Naive thymus-derived CD8-positive, alpha-beta T cell (primary cell): Measurements from ENCODE around the gene EHMT1. TPM values are rescaled to one million over a fixed set of nuclear protein-coding genes. Genes with fewer than 3 reads are reported as not detected.
A peak's percentile ranks its signal among the peaks of the same experiment; 100 is the strongest.

Experiments used
- ATAC-seq, 2 donors: fragments of 150-1000 bp; cut with Tn5 transposase in 1 of 2; sonication (Bioruptor Pico), chemical (Tn5 transposase) in 1 of 2; 1 replicate in 1 of 2; 2 replicates in 1 of 2; pipeline ENCODE4 v1.10.0; 2021; ENCODE audit warnings: mild to moderate bottlenecking in 2 of 2, moderate library complexity in 2 of 2
- POLR2A ChIA-PET: fragments of 350-600 bp; sonication (Branson Sonifier 250); formaldehyde crosslinking; loops from one replicate; lab custom pipeline; 2021; ENCODE audit warnings: antibody characterized with exemption; lab: Charles Lee
- DNase-seq, 10 donors: peaks; one replicate each; pipeline versions ENCODE4 v3.0.0 to v3.0.0-alpha.2; 2020 to 2022
- H3K27ac Mint-ChIP-seq, 10 donors: one replicate each; pipeline ENCODE4 v1.8.0; 2020 to 2022; ENCODE audit warnings: mild to moderate bottlenecking in 10 of 10, mixed read lengths in 10 of 10, moderate library complexity in 4 of 10, inconsistent platforms in 1 of 10
- H3K27me3 Mint-ChIP-seq, 5 donors: one replicate each; pipeline ENCODE4 v1.8.0; 2021 to 2022; ENCODE audit warnings: mixed read lengths in 5 of 5
- H3K36me3 Mint-ChIP-seq, 3 donors: one replicate each; pipeline ENCODE4 v1.8.0; 2020 to 2022; ENCODE audit warnings: mixed read lengths in 3 of 3, mild to moderate bottlenecking in 2 of 3, inconsistent platforms in 1 of 3
- H3K4me1 Mint-ChIP-seq, 4 donors: one replicate each; pipeline ENCODE4 v1.8.0; 2021 to 2022; ENCODE audit warnings: mixed read lengths in 4 of 4
- H3K4me3 Mint-ChIP-seq, 10 donors: one replicate each; pipeline ENCODE4 v1.8.0; 2020 to 2022; ENCODE audit warnings: mild to moderate bottlenecking in 10 of 10, mixed read lengths in 10 of 10, moderate library complexity in 6 of 10, inconsistent platforms in 1 of 10
- H3K9me3 Mint-ChIP-seq, 9 donors: one replicate each; pipeline ENCODE4 v1.8.0; 2020 to 2022; ENCODE audit warnings: mixed read lengths in 9 of 9, mild to moderate bottlenecking in 3 of 9, inconsistent platforms in 1 of 9, moderate library complexity in 1 of 9
- polyA plus RNA-seq, 3 donors: library from polyadenylated mRNA; unstranded; fragments of 300-500 nt; fragmentation: Illumina TruSeq; gene quantifications; one replicate each; pipeline ENCODE4 v1.2.3, GENCODE V29; 2021
- total RNA-seq, 8 experiments: library from RNA in 2 of 8; stranded (reverse) in 2 of 8; gene quantifications; one replicate each; pipeline ENCODE4 v1.2.3 and lab custom pipeline; 2021 to 2026

The EHMT1 gene
- total and polyA plus RNA-seq, 5 experiments from 2014 or later: 20.9 to 113 (median 34.4) TPM

- H3K27ac Mint-ChIP-seq: peak overlapping the region; percentile 88 to 93 (median 91)
- POLR2A ChIA-PET: no interaction called here
- ATAC-seq (peak; percentile 83 to 84), DNase-seq (peak in 3 of 10 donors; percentile 18 to 24 (median 23))
- no peaks in the 10 kb centered on the region for H3K27me3 Mint-ChIP-seq
- peaks cover 3 to 39% (median 9%) of the 10 kb centered on the region in 3 donors for H3K36me3 Mint-ChIP-seq
- H3K4me1 Mint-ChIP-seq: peaks cover 22 to 66% (median 62%) of the 10 kb centered on the region in 4 donors
- H3K9me3 Mint-ChIP-seq: no peaks in the 10 kb centered on the region
- H3K4me3 Mint-ChIP-seq: peak overlapping the region; percentile 76 to 88 (median 82)
Measured at GRCh38 chr9:137639303-137640051, 20.7 kb downstream of the EHMT1 start.

GRCh38 chr9:137640862-137641261 is 22.1 kb downstream of the EHMT1 start:
- Mint-ChIP-seq H3K9me3 (no peaks in the 10 kb centered on the region), H3K4me3 (peak overlapping the region in 8 of 10 donors; percentile 0 to 58 (median 24)), H3K4me1 (peaks cover 22 to 72% (median 64%) of the 10 kb centered on the region in 4 donors), H3K27me3 (no peaks in the 10 kb centered on the region), H3K36me3 (peaks cover 3 to 40% (median 12%) of the 10 kb centered on the region in 3 donors), H3K27ac (peak overlapping the region in 9 of 10 donors; percentile 36 to 93 (median 80))
- DNase-seq: no peak
- POLR2A ChIA-PET: no interaction called here
- no peak for ATAC-seq

GRCh38 chr9:137642118-137642601 is 23.4 kb downstream of the EHMT1 start:
- Mint-ChIP-seq H3K36me3 (peaks cover 3 to 44% (median 12%) of the 10 kb centered on the region in 3 donors), H3K27me3 (no peaks in the 10 kb centered on the region), H3K4me1 (peaks cover 31 to 76% (median 68%) of the 10 kb centered on the region in 4 donors), H3K9me3 (no peaks in the 10 kb centered on the region), H3K4me3 (peak overlapping the region in 2 of 10 donors; percentile 33 to 43), H3K27ac (peak overlapping the region in 4 of 10 donors; percentile 33 to 93 (median 66))
- ATAC-seq (no peak), DNase-seq (no peak)
- POLR2A ChIA-PET: interaction anchor here (0.5 to 1.0 kb wide), 2 partner anchors 8 to 9 kb away, joined by 3 read pairs; no protein-coding TSS in a partner anchor

- Mint-ChIP-seq H3K4me3 (no peak overlapping the region), H3K9me3 (no peaks in the 10 kb centered on the region), H3K27me3 (no peaks in the 10 kb centered on the region), H3K27ac (peak overlapping the region in 2 of 10 donors; percentile 31 to 82), H3K4me1 (peaks cover 34 to 77% (median 71%) of the 10 kb centered on the region in 4 donors), H3K36me3 (peaks cover 3 to 46% (median 11%) of the 10 kb centered on the region in 3 donors)
- POLR2A ChIA-PET: no interaction called here
- DNase-seq (no peak), ATAC-seq (no peak)
Measured at GRCh38 chr9:137642892-137643291, 24.1 kb downstream of the EHMT1 start.

- POLR2A ChIA-PET: interaction anchor here (0.7 kb wide), 1 partner anchor 15 kb away, joined by 3 read pairs; no protein-coding TSS in a partner anchor
Measured at GRCh38 chr9:137643921-137644320, 25.1 kb downstream of the EHMT1 start.

GRCh38 chr9:137645211-137645610 is 26.4 kb downstream of the EHMT1 start:
- no peaks in the 10 kb centered on the region for H3K27me3 Mint-ChIP-seq
- peaks cover 34 to 76% (median 70%) of the 10 kb centered on the region in 4 donors for H3K4me1 Mint-ChIP-seq
- H3K36me3 Mint-ChIP-seq: peaks cover 3 to 62% (median 13%) of the 10 kb centered on the region in 3 donors
- H3K4me3 Mint-ChIP-seq: no peak overlapping the region
- H3K27ac Mint-ChIP-seq: peak overlapping the region in 3 of 10 donors; percentile 8 to 15 (median 9)
- POLR2A ChIA-PET: no interaction called here
- H3K9me3 Mint-ChIP-seq: no peaks in the 10 kb centered on the region
- DNase-seq (no peak), ATAC-seq (no peak)

More at GRCh38 chr9:137643921-137644320, 25.1 kb downstream of the EHMT1 start:
- H3K27me3 Mint-ChIP-seq: no peaks in the 10 kb centered on the region
- peak overlapping the region in 3 of 10 donors; percentile 63 to 77 (median 71) for H3K27ac Mint-ChIP-seq
- H3K9me3 Mint-ChIP-seq: no peaks in the 10 kb centered on the region
- ATAC-seq (no peak), DNase-seq (no peak)
- peaks cover 36 to 77% (median 71%) of the 10 kb centered on the region in 4 donors for H3K4me1 Mint-ChIP-seq
- H3K36me3 Mint-ChIP-seq: peaks cover 3 to 56% (median 13%) of the 10 kb centered on the region in 3 donors
- H3K4me3 Mint-ChIP-seq: no peak overlapping the region

- peaks cover 32 to 76% (median 63%) of the 10 kb centered on the region in 4 donors for H3K4me1 Mint-ChIP-seq
- H3K4me3 Mint-ChIP-seq: peak overlapping the region in 1 of 10 donors; percentile 67
- H3K9me3 Mint-ChIP-seq: no peaks in the 10 kb centered on the region
- DNase-seq (no peak), ATAC-seq (no peak)
- POLR2A ChIA-PET: no interaction called here
- H3K27ac Mint-ChIP-seq: peak overlapping the region in 8 of 10 donors; percentile 15 to 91 (median 74)
- H3K36me3 Mint-ChIP-seq: peaks cover 3 to 68% (median 17%) of the 10 kb centered on the region in 3 donors
- H3K27me3 Mint-ChIP-seq: no peaks in the 10 kb centered on the region
Measured at GRCh38 chr9:137646341-137646740, 27.5 kb downstream of the EHMT1 start.

GRCh38 chr9:137647096-137647714 is 28.4 kb downstream of the EHMT1 start:
- ATAC-seq: peak; percentile 75 to 79
- Mint-ChIP-seq H3K4me3 (peak overlapping the region in 9 of 10 donors; percentile 16 to 80 (median 50)), H3K27me3 (no peaks in the 10 kb centered on the region), H3K36me3 (peaks cover 0 to 68% (median 15%) of the 10 kb centered on the region in 3 donors), H3K9me3 (no peaks in the 10 kb centered on the region), H3K4me1 (peaks cover 29 to 71% (median 58%) of the 10 kb centered on the region in 4 donors), H3K27ac (peak overlapping the region; percentile 46 to 91 (median 68))
- POLR2A ChIA-PET: interaction anchor here (0.7 kb wide), 2 partner anchors 161 to 210 kb away, joined by 3 to 5 read pairs; no protein-coding TSS in a partner anchor
- peak in 2 of 10 donors; percentile 12 to 30 for DNase-seq

- H3K4me1 Mint-ChIP-seq: peaks cover 27 to 67% (median 54%) of the 10 kb centered on the region in 4 donors
- H3K27me3 Mint-ChIP-seq: no peaks in the 10 kb centered on the region
- POLR2A ChIA-PET: interaction anchor here (1.1 kb wide), 1 partner anchor 20 kb away, joined by 3 read pairs; no protein-coding TSS in a partner anchor
- no peaks in the 10 kb centered on the region for H3K9me3 Mint-ChIP-seq
- DNase-seq (no peak), ATAC-seq (no peak)
- peak overlapping the region in 3 of 10 donors; percentile 29 to 87 (median 49) for H3K27ac Mint-ChIP-seq
- H3K4me3 Mint-ChIP-seq: no peak overlapping the region
- peaks cover 0 to 66% (median 14%) of the 10 kb centered on the region in 3 donors for H3K36me3 Mint-ChIP-seq
Measured at GRCh38 chr9:137648396-137648795, 29.6 kb downstream of the EHMT1 start.

GRCh38 chr9:137649553-137649952 is 30.7 kb downstream of the EHMT1 start:
- Mint-ChIP-seq H3K4me3 (peak overlapping the region in 1 of 10 donors; percentile 5), H3K27me3 (no peaks in the 10 kb centered on the region), H3K4me1 (peaks cover 27 to 61% (median 51%) of the 10 kb centered on the region in 4 donors), H3K9me3 (no peaks in the 10 kb centered on the region), H3K27ac (peak overlapping the region in 1 of 10 donors; percentile 25), H3K36me3 (peaks cover 0 to 65% (median 14%) of the 10 kb centered on the region in 3 donors)
- no peak for ATAC-seq
- no peak for DNase-seq
- POLR2A ChIA-PET: interaction anchor here (0.6 kb wide), 1 partner anchor 719 kb away, joined by 3 read pairs; no protein-coding TSS in a partner anchor

GRCh38 chr9:137650259-137650658 is 31.5 kb downstream of the EHMT1 start:
- H3K36me3 Mint-ChIP-seq: peaks cover 0 to 68% (median 12%) of the 10 kb centered on the region in 3 donors
- no peaks in the 10 kb centered on the region for H3K27me3 Mint-ChIP-seq
- H3K4me3 Mint-ChIP-seq: no peak overlapping the region

GRCh38 chr9:137650779-137651178 is 32.0 kb downstream of the EHMT1 start:
- ATAC-seq (no peak), DNase-seq (no peak)
- Mint-ChIP-seq H3K9me3 (no peaks in the 10 kb centered on the region), H3K4me3 (no peak overlapping the region), H3K27ac (peak overlapping the region in 2 of 10 donors; percentile 33 to 38), H3K36me3 (peaks cover 0 to 70% (median 11%) of the 10 kb centered on the region in 3 donors), H3K27me3 (no peaks in the 10 kb centered on the region), H3K4me1 (peaks cover 27 to 56% (median 48%) of the 10 kb centered on the region in 4 donors)
- POLR2A ChIA-PET: no interaction called here

More at GRCh38 chr9:137650259-137650658, 31.5 kb downstream of the EHMT1 start:
- H3K27ac Mint-ChIP-seq: peak overlapping the region in 3 of 10 donors; percentile 37 to 56 (median 37)
- H3K9me3 Mint-ChIP-seq: no peaks in the 10 kb centered on the region
- peaks cover 27 to 58% (median 49%) of the 10 kb centered on the region in 4 donors for H3K4me1 Mint-ChIP-seq
- DNase-seq: no peak
- POLR2A ChIA-PET: no interaction called here
- ATAC-seq: no peak
